Neural cell (in vitro differentiated cells): ENCODE measurements around the gene HPS4.

Source experiments
- CTCF ChIP-seq: fragments of 450-650 bp; IDR thresholded peaks from 2 replicates; pipeline ENCODE4 v1.5.1; 2014; ENCODE audit warnings: antibody characterized with exemption, mild to moderate bottlenecking, moderate library complexity; ENCODE audit not compliant: poor library complexity, severe bottlenecking
- EZH2 ChIP-seq: fragments of 200-600, 300-800 bp; shearing (Covaris generic), sonication (generic); IDR thresholded peaks from 2 replicates; pipeline ENCODE4 v1.6.1; 2014; ENCODE audit warnings: antibody characterized with exemption, low read length, borderline replicate concordance, mild to moderate bottlenecking; ENCODE audit not compliant: insufficient read depth, poor library complexity, severe bottlenecking
- SMC3 ChIP-seq: fragments of 450-650 bp; conservative IDR thresholded peaks from 2 replicates; pipeline ENCODE4 v1.6.1; 2014; ENCODE audit warnings: antibody characterized with exemption, mild to moderate bottlenecking, moderate library complexity; ENCODE audit not compliant: poor library complexity

- TF ChIP-seq CTCF (no peak), SMC3 (no peak), EZH2 (no peak)
These were observed 17.4 kb downstream of the HPS4 start for GRCh38 chr22:26466196-26466595.
